KOPT-K1 (cell line): ENCODE data around the gene MEN1.

Experiments
- H3K27ac ChIP-seq: fragments of 200-600 bp; sonication (generic); 2 replicates; pipeline ENCODE4 v1.5.1; 2016; ENCODE audit warnings: antibody characterized with exemption, mild to moderate bottlenecking, low read depth, low read length; ENCODE audit not compliant: poor library complexity, severe bottlenecking
- H3K36me3 ChIP-seq: fragments of 200-600 bp; sonication (generic); 2 replicates; pipeline ENCODE4 v1.5.1; 2017; ENCODE audit warnings: antibody characterized with exemption, mild to moderate bottlenecking, low read length, moderate library complexity; ENCODE audit not compliant: insufficient read depth
- H3K9me3 ChIP-seq: fragments of 200-600 bp; sonication (generic); 2 replicates; pipeline ENCODE4 v1.5.1; 2017; ENCODE audit warnings: antibody characterized with exemption, low read length, mild to moderate bottlenecking; ENCODE audit not compliant: insufficient read depth, poor library complexity, severe bottlenecking

MEN1 gene

GRCh38 chr11:64791781-64792291 lies 18.5 kb downstream of the MEN1 start:
- Histone ChIP-seq H3K9me3 (no peaks in the 10 kb centered on the region), H3K36me3 (peaks cover 45% of the 10 kb centered on the region; the same call in 1 of the 2 replicates)

GRCh38 chr11:64790205-64791095 lies 19.9 kb downstream of the MEN1 start:
- Histone ChIP-seq H3K27ac (no peak overlapping the region), H3K9me3 (no peaks in the 10 kb centered on the region), H3K36me3 (peaks cover 32% of the 10 kb centered on the region; the same call in 1 of the 2 replicates)

More at GRCh38 chr11:64791781-64792291, 18.5 kb downstream of the MEN1 start:
- H3K27ac ChIP-seq = no peak overlapping the region

- Histone ChIP-seq H3K36me3 (peaks cover 32% of the 10 kb centered on the region; the same call in 1 of the 2 replicates), H3K9me3 (no peaks in the 10 kb centered on the region), H3K27ac (no peak overlapping the region)
These were observed 20.8 kb downstream of the MEN1 start for GRCh38 chr11:64789331-64790204.

GRCh38 chr11:64788321-64789215 lies 21.8 kb downstream of the MEN1 start:
- Histone ChIP-seq H3K9me3 (no peaks in the 10 kb centered on the region), H3K36me3 (peaks cover 32% of the 10 kb centered on the region; the same call in 1 of the 2 replicates), H3K27ac (no peak overlapping the region)

- Histone ChIP-seq H3K9me3 (no peaks in the 10 kb centered on the region), H3K36me3 (peaks cover 32% of the 10 kb centered on the region; the same call in 1 of the 2 replicates), H3K27ac (no peak overlapping the region)
These were observed 22.6 kb downstream of the MEN1 start for GRCh38 chr11:64787526-64788320.

GRCh38 chr11:64786308-64786707 lies 24.0 kb downstream of the MEN1 start:
- no peaks in the 10 kb centered on the region for H3K9me3 ChIP-seq
- H3K27ac ChIP-seq = no peak overlapping the region
- H3K36me3 ChIP-seq = peaks cover 32% of the 10 kb centered on the region; the same call in 1 of the 2 replicates

- peaks cover 25% of the 10 kb centered on the region; the same call in 1 of the 2 replicates for H3K36me3 ChIP-seq
- H3K27ac ChIP-seq = no peak overlapping the region
- no peaks in the 10 kb centered on the region for H3K9me3 ChIP-seq
These were observed 25.4 kb downstream of the MEN1 start for GRCh38 chr11:64784813-64785581.

GRCh38 chr11:64778473-64779298 lies 31.7 kb downstream of the MEN1 start, which contains the start of gene SF1:
Gene SF1, minus strand, starts transcription at chr11:64778542. Its CDS starts 150 bp downstream, at chr11:64778392.
- H3K9me3 ChIP-seq = no peaks in the 10 kb centered on the region
- peaks cover 39% of the 10 kb centered on the region for H3K36me3 ChIP-seq
- H3K27ac ChIP-seq = peak within 1 kb of the TSS; percentile 94

GRCh38 chr11:64778223-64778472 lies 32.2 kb downstream of the MEN1 start:
- H3K27ac ChIP-seq = peak overlapping the region; percentile 94
- peaks cover 44% of the 10 kb centered on the region for H3K36me3 ChIP-seq

GRCh38 chr11:64777449-64778222 lies 32.7 kb downstream of the MEN1 start:
- H3K36me3 ChIP-seq = peaks cover 49% of the 10 kb centered on the region
- H3K9me3 ChIP-seq = no peaks in the 10 kb centered on the region
- peak overlapping the region; percentile 94 for H3K27ac ChIP-seq

More at GRCh38 chr11:64778223-64778472, 32.2 kb downstream of the MEN1 start:
- no peaks in the 10 kb centered on the region for H3K9me3 ChIP-seq

- no peaks in the 10 kb centered on the region for H3K9me3 ChIP-seq
- H3K27ac ChIP-seq = peak overlapping the region; percentile 94
- peaks cover 57% of the 10 kb centered on the region for H3K36me3 ChIP-seq
These were observed 33.5 kb downstream of the MEN1 start for GRCh38 chr11:64776875-64777274.

GRCh38 chr11:64776425-64776824 lies 33.9 kb downstream of the MEN1 start:
- Histone ChIP-seq H3K9me3 (no peaks in the 10 kb centered on the region), H3K27ac (no peak overlapping the region), H3K36me3 (peaks cover 61% of the 10 kb centered on the region)
